GM12864 (cell line): ENCODE measurements around the gene CEBPZOS.

Experiments
- DNase-seq: peaks from one replicate; pipeline ENCODE4 v3.0.0-alpha.2; 2011; ENCODE audit warnings: low read depth
- H3K4me3 ChIP-seq: 2 replicates; pipeline ENCODE4 v1.5.1; 2011; ENCODE audit warnings: mild to moderate bottlenecking, low read depth, low read length, control low read depth
- CTCF ChIP-seq: IDR thresholded peaks from 2 replicates; pipeline ENCODE4 v1.5.1; 2011; ENCODE audit warnings: low read depth, mild to moderate bottlenecking, moderate library complexity, low read length, control low read depth, inconsistent platforms; ENCODE audit errors: missing control alignments

Gene CEBPZOS

GRCh38 chr2:37156857-37157714 lies 39.2 kb upstream of the CEBPZOS start, which contains the start of gene EIF2AK2:
Gene EIF2AK2, minus strand, starts transcription at chr2:37156980. Its CDS starts 9,174 bp downstream, at chr2:37147806.
- H3K4me3 ChIP-seq, result peak within 1 kb of the TSS; percentile 81
- TF ChIP-seq CTCF, result no peak
- peak; percentile 45 for DNase-seq

- TF ChIP-seq CTCF, result no peak
- no peak for DNase-seq
- H3K4me3 ChIP-seq, result no peak overlapping the region
Measured at GRCh38 chr2:37164757-37165156, 31.5 kb upstream of the CEBPZOS start.

- no peak for DNase-seq
Measured at GRCh38 chr2:37167636-37168180, 28.6 kb upstream of the CEBPZOS start.

GRCh38 chr2:37168217-37168981 lies 27.9 kb upstream of the CEBPZOS start:
- no peak overlapping the region for H3K4me3 ChIP-seq
- TF ChIP-seq CTCF, result peak; percentile 71
- no peak for DNase-seq

More at GRCh38 chr2:37167636-37168180, 28.6 kb upstream of the CEBPZOS start:
- no peak for TF ChIP-seq CTCF
- H3K4me3 ChIP-seq, result no peak overlapping the region

GRCh38 chr2:37171624-37171950 lies 24.7 kb upstream of the CEBPZOS start:
- DNase-seq, result no peak
- no peak overlapping the region for H3K4me3 ChIP-seq
- TF ChIP-seq CTCF, result no peak

- no peak for DNase-seq
- no peak overlapping the region for H3K4me3 ChIP-seq
- TF ChIP-seq CTCF, result no peak
Measured at GRCh38 chr2:37173741-37174140, 22.6 kb upstream of the CEBPZOS start.
